DMS53 (cell line): ENCODE measurements around the gene ITPR2.

Source experiments
- DNase-seq: peaks from one replicate; lab custom pipeline; 2025; lab: John Stamatoyannopoulos, UW

The ITPR2 gene

DNA sequence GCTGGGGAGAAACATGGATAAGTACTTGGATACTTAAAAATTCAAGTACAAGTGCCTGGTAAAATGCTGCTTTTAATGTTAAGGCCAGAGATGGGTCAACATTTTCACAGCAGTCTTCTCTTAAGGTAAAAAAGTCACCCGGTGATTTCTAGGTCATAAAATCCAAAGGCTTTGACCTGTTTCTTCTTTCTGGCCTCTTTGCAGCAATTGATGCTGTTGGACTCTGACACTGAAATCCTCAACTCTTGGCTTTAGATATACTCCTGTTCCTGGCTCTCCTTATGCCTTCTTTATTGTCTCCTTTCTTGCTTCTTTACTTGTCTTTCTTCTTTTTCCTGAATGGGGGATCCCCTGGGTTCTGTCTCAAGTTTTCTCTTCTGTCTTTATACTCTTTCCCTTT lies 448.5 kb downstream of the ITPR2 start:
- DNase-seq, result no peak

DNA sequence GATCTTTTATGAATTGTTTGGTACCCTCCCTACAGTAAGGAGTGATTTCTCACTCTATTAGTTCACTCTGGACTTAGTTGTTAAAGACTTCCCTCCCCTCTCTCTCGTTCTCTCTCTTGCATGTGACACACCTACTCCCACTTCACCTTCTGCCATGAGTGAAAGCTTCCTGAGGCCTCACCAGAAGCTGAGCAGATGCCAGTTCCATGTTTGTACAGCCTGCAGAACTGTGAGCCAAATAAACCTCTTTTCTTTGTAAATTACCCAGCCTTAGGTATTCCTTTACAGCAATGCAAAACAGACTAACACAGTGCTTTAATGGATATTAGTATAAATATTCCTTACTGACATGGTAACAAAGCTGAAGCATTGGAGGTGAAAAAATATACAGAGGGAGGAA lies 450.0 kb downstream of the ITPR2 start:
- DNase-seq, result no peak

DNA sequence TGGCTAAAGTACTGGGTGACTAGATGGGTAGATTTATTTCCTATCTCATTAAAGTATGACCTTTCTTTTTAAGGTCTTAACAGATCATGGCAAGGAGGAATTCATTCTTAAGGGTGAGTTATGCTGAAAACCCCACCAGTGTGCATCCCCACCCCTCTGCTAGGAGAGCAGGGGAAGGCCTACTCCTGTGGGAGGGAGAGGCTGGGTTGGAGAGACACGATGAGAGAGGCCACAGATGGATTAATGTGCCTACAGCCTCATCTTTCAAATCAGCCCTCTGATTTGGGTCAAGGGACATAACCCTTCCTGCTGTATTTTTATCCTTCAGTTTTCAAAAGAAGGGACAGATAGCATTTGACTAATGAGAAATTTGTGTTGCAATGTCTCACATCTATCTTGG lies 452.1 kb downstream of the ITPR2 start:
- DNase-seq, result no peak

DNA sequence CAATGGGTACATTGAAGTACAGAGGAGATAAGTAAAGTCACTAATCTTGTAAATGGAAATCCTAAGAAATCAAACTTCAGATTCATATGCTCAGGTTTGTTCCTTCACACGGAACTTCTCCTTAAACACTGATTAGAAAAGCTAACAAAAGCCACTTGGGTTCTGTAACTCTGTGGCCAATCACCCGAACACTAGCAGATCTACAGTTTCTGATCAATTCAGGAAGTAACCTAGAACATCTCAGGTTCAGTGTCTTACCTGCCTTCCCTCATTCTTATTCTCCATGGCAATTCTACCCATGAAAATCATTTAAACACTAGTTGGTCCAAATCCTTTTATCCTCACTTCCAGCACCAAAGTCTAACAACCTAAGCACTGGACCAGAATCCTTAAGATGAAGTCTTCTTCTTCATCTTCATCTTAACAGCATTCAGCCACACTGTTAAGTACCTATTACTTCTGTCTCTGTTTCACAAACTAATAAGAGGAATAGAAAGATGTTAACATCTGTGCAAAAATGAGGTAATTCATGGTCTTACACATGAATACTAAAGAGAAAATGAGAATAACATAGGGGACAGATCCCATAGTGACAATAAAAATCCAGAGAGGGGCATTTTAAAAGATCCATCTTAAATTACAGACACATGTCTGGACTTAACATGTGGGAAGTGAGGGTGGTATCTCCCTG lies 453.1 kb downstream of the ITPR2 start:
- no peak for DNase-seq

DNA sequence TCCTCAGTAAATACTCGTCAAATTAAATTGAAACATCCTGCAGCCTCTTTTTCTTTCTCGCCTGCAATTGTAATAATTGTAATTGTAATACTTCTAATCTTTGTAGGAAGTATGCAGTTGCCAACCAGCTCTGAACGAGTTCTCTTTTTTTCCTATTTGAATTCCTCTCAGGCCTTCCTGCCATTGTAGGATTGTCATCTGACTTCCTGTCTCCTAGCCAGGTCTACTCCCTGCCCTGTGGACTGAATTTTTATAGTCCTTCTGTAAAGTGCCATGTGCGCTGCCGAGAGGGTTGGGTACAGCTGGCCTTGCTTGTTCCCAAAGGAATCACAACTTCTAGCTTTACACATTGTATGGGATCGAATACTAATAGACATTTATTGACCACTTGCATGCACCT lies 454.3 kb downstream of the ITPR2 start:
- peak; percentile 37 for DNase-seq

DNA sequence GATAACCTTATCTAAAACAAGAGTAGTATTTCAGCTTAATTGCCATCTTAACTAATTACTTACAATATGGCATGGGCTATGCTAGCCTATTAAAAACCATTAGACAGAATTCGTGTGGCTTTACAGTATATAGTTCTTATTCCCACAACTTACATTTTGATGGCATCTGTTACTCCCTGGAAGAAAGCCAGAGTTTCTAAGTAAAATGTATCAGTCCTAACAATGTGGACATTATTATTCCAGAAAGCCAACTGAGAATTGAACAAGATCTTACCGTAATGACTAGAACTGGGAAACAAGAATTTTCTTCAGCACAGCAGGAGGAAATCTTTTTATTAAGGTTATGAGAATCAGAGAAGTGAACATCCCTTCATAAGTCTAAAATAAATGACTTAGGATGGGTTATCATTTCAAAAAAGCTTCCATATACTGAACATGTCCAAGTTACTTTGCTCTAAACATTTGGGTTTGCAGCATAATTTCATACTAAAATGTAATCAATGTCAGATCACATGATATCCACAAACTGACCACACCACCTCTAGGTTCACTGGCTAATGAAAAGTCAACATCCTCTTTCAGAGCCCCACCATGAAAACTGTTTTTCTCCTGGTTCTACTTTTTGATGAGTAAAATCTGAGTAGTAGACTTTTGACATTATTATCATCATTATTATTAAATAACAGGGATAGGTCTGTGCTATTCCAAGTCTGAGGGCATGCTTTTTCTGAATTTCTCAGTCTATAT lies 457.9 kb downstream of the ITPR2 start:
- no peak for DNase-seq

DNA sequence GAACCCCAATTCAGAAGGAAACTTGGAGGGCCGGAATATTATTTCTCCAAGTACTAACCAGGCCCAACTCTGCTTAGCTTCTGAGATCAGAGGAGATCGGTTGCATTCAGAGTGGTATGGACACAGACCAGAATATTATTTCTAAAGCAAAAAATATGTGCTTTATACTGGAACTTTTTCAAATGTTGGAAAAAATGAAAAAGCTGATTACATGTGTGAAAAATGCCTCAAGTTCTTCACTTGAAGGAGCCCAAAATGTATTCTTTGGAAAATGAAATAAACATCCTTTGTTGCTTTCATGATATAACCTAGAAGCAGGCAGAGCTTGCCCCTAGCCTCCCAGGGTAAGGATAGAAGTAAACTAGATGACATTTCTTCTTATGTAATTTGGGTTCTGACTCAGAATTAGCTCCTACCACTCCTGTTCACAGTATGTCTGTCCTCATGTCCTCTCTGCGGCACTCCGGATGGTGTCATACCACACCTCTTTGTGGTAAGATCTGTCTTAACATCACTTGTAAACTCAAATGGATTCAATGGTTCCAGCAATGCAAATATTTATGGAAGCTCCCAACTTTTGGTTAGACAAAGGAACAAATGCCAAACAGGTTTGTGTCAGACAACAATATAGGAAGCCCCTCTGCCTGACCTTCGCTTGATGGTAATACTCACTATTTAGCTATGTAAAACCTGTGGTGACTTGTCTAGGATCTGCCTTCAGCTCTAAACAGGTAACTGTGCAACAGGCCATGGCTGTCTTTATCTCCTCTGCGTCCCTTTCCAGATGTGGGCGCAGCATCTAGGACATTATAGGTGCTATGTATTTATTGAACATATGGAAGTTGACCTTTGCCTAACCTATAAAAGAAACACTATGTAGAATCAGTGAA lies 459.1 kb downstream of the ITPR2 start:
- no peak for DNase-seq

DNA sequence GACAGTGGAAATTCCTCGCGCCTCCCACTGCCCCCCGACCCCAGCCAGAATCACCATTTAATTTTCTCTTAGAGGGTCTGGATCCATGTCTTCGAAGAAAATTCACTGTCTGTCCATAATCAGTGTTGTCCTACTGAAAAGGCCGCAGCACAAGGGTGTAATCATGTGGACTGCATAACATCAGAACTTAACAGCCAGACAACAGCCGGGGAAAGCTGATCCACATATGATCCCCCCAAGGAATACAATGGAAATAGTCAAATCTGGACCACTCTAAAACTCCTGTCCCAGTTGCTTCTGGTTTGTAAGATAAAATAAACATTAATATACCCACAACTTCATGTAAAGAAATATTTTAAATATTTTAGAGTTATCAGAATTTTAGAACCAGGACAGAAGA lies 460.1 kb downstream of the ITPR2 start:
- DNase-seq, result no peak

DNA sequence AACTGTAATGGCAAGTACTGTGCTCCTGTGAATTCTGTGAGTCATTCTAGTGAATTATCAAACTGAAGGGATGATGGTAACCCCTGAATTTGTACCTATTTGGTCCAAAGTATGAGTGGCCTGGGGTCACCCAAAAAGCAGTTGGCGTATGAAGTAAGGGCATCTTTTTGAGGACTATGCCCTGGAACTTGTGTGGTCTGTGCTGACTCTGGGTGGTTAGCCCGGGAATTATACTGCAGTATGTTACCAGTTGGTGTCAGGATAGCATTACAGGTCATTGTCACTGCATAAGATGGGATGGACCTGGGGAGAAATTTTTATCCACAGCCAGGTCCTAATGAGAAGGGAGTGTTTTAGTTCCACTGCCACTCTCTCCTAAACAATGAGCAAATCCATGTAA lies 462.9 kb downstream of the ITPR2 start:
- no peak for DNase-seq

DNA sequence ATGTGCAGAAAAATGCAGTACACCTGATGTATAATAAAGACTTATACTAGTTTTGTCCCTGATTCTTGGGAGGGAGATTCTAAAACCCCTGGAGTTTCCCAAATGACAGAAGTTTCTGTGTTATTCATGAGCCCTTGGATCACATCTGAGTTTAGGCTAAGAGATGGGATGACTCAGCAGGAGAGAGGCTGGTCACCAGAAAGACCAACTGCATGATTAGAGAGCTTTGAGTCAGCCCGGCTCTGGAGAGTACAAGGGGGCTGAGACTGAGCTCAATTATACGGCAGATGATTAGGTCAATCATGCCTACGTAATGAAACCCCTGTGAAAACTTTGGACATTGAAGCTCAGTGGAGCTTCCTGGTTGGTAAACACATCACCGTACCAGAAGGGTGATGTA lies 463.4 kb downstream of the ITPR2 start:
- peak; percentile 44 for DNase-seq

DNA sequence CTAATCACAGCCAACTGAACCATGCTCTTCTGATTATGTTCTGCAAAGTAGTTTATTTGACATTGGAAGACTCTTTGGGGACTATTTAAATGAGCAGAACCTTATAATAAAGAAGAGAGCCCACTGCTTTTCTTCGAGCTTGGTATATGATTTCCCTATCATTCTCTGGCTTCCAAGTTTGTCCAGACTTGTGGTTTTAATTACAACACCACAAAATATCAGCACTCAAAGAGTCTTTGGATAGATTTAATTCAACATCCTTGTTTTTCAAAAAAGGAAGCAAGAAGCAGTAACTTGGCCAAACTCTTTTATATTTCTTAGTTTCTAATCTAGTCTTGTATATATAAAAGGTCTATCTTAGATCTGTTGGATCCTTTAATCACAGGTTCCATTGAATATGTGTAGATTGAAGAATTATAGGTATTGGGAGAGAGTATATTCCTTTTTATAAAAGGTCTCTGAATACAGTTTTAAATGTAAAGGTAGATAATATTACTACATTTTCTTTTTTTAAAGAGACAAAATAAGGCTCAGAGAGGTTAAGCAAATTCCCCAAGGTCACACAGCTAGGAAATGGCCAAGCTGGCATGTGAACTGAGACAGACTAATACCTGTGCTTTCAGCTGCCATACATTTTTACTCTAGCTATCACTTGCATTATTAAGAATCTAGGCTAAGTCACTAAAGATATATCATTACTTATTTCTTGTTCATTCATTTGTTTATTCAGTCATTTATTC lies 464.8 kb downstream of the ITPR2 start:
- no peak for DNase-seq

DNA sequence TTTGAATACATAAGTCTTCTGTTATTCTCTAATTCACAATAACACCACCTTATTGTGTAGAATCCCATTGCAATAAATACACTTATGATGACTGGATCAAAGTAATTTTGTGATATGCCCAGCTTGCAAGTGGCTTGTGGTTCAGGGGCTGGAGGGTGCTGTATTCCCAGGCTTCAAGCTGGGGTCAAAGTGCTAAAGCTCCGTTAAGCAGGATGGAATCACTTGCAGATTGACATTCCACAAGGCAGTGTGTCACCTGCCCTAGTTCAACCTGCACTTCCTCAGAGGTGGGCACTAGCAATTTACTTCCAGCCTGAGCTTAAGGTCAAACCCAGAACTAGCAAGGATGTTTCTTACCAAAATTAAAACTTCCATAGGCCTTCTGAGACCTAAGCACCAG lies 471.0 kb downstream of the ITPR2 start:
- DNase-seq, result no peak

DNA sequence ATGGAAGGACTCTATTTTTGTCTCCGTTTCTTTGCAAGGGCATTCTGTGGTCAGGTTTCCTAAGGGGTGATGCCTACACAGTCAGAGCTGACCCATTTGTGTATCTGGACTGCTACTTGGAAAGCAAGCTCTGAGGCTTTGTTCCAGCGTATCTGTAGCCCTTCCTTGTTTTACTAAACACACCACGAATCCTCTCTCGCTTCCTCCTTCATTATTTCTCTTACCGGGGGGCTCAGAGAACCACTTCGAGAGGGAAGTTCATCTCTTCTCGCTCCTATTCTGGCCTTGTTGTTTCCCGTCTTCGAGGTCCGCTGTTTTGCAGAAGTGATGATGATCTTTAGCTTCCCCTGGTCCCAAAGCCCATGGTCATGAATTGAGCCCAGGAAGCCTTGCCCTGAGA lies 472.9 kb downstream of the ITPR2 start:
- DNase-seq, result no peak

DNA sequence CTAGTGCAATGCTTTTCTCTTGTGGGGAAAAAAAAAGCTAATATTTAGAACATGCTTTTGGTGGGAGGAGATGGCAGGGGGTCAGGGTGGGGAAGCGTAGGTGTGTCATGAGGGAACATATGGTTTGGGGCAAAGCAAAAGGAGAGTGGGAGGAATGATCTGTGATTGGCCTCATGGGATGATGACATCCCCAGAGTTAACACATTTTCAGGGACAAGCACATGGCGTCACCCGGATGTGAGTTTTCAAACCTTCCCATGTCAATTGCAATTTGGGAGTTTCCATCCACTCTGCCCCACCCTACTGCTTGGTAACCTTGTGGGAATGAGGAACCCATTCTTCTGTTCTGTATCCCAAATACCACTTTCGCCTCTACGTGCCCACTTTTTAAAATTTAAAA lies 473.4 kb downstream of the ITPR2 start:
- no peak for DNase-seq

DNA sequence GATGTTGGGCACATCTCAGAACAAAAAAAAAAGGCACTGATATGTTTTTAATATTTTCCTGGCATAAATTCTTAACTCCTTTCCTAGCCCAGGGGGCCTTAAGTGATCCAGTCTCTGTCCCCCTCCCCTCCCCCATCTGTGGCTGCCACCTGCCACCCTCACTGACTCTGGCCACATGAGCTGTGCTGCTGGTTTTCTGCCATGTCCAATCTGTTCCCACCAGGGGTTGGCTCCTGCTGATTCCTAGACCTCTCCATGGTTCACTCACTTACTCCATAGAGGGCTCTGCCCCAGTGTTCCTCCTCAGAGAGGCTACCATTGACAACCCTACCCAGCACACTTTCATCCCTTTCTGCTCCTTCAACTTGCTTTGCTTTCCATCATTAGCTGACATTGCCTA lies 474.3 kb downstream of the ITPR2 start:
- DNase-seq, result no peak

DNA sequence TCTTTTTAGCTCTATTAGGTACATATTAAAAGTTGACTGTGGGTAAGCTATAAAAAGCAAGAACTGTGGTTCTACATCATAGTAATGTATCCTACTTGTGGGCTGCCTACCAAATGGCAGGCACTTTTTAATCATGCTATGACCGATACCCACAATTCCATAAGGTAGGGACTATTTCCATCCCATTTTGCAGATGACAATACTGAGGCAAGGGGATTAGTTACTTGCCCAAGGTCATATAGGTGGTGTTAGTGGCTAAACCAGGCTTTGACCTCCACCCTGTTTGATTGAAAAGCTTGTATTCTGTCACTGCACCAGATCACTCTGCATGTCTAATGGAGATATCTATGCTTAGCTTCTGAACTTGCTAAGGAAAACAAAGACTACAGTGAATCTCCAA lies 485.7 kb downstream of the ITPR2 start:
- DNase-seq, result no peak

DNA sequence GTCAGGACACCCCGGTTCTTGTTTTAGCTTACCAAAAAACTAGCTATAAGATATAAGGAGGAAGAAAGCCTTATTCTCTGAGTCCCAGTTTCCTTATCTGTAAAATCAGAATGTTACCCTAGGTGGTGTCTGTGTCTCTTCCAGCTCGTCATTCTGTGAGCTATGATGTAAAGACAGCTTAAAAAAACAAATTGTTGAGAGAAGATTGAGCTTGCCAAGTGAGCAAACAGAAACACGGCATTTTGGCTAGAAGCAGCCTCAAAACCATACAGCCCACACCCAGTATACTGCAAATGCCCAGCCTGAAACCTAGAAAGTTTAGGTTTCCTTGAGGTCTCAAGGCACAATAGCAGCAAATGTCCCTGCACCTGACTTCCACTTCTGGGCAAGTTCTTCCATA lies 486.3 kb downstream of the ITPR2 start:
- no peak for DNase-seq

DNA sequence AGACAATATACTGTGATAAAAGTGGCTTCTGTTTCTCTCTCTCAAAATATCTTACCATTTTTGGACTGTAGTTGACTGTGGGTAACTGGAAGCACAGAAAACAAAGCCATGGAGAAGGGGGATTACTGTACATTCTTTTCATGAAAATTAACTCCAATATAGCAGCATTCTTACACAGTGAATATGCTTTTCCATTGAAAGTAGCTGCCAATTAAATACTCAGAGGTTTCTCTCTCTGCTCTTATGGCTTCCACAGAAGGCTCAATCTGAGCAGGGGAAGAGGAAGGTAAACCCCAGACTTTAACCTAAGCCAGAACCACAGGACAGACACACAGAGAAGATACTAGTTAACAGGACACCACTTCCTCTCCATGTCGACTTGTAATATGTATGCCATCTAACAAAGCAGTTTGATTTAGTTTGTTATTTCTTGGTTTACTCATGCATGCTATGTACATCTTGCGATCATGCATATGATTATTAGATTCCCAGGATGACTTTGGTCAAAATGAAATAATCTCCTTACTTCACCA lies 487.5 kb downstream of the ITPR2 start:
- DNase-seq, result no peak

DNA sequence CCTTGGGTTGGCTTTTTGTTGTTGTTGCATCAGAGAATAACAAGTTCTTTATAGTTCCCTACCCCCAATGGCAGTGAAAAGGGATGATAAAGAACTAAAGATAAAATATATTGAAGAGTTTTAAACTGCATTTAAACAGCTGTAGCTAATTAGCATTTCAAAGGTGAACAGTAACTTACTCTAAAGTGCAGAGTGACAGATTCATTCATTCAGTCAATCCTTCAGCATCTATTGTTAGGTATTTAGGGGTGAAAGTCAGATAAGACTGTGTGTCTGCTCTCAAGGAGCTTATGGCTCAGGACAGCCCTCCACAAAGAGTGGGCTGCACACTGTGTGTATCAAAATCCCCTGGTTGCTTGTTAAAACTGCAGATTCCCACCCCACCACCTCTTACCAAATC lies 491.5 kb downstream of the ITPR2 start:
- no peak for DNase-seq

DNA sequence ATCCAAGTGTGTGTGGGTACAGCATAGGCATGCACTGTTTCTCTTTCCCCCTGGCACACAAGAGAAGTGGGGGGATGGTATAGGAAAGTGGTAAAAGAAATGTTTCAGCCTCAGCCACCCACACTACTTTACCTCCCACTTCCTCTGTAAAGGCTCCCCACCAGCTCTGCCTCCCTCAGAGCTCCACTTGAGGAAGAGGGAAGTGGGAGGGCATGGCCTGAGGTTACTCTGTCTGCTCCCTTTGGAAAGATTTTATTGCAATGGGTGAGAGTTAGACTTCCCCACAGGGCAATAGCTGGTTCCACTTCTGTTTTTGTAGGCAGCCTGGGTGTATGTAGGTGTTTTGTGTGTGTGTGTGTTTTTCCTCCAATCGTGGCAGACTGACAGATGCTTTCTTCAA lies 492.3 kb downstream of the ITPR2 start:
- DNase-seq, result no peak

DNA sequence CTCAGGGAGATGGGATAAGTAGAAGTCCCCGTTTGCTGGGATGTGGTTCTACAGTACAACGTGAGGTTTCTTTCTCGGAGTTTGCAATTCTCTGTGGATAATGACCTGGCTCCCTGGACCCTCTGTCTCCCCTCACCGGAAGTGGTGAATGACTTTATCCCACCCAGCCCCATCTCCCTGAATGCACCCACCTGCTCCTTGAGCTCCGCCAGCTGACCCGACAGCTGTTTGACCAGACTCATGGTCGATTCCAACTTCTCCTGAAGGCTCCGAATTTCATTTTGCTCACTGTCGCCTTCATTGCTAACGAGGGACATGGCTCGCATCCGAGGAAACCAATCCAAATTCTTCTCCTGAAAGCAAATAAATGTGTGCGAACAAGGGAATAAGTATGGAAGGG lies 493.0 kb downstream of the ITPR2 start:
- no peak for DNase-seq
